Measurements from ENCODE around the gene SERPINB6.

- TF ChIP-seq CTCF (conservative IDR thresholded peaks at IDR 0.05; ENCODE audit: low read depth, low read length) (no peak), MAFK (IDR thresholded peaks at IDR 0.05; ENCODE audit: low read depth, low read length) (no peak), POLR2A (IDR thresholded peaks at IDR 0.05; ENCODE audit: low read depth, low read length) (no peak), SMC3 (IDR thresholded peaks at IDR 0.05; ENCODE audit: low read depth, low read length) (no peak), RAD21 (IDR thresholded peaks at IDR 0.05; ENCODE audit: low read length) (no peak), RFX5 (IDR thresholded peaks at IDR 0.05; ENCODE audit: low read depth, low read length) (no peak), MAZ (IDR thresholded peaks at IDR 0.05; ENCODE audit: borderline replicate concordance, low read depth, low read length) (no peak), CEBPB (IDR thresholded peaks at IDR 0.05; ENCODE audit: low read depth, low read length) (no peak), ELK1 (IDR thresholded peaks at IDR 0.05; ENCODE audit: borderline replicate concordance, low read depth, low read length) (no peak), RCOR1 (IDR thresholded peaks at IDR 0.05; ENCODE audit: insufficient replicate concordance, low read length) (no peak), USF2 (IDR thresholded peaks at IDR 0.05; ENCODE audit: low read depth, low read length) (no peak), CHD1 (IDR thresholded peaks at IDR 0.05; ENCODE audit: low read depth, low read length) (no peak)
Measured at GRCh38 chr6:3001146-3001772, 29.9 kb upstream of the SERPINB6 start.
